Measurements from ENCODE around the gene GRAMD2B. TPM values are rescaled to one million over a fixed set of nuclear protein-coding genes. Genes with fewer than 3 reads are reported as not detected.
A peak's percentile ranks its signal among the peaks of the same experiment; 100 is the strongest.

GRAMD2B gene
- total RNA-seq, 1 donor from 2014 or later, result 11.0 TPM

DNA sequence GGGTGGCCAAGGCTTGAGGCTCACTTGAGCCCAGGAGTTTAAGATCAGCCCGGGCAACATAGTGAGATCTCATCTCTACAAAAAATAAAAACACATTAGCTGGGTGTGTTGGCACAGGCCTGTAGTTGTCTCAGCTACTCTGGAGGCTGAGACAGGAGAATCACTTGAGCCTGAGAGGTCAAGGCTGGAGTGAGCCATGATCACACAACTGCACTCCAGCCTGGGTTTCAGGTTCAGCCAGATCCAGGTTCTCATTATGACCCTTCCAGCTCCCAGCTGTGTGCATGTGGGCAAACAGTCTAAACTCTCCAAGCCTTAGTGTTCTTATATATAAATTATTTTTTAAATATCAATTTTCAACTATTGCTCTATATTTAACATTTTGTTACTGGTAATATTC lies 103.9 kb downstream of the GRAMD2B start:
- DNase-seq (ENCODE audit: low spot score), result no peak
- H3K4me3 Mint-ChIP-seq, result no peak overlapping the region
- H3K9me3 ChIP-seq (ENCODE audit: low read depth), result no peaks in the 10 kb centered on the region
- H3K36me3 Mint-ChIP-seq, result no peaks in the 10 kb centered on the region
- peaks cover 10% of the 10 kb centered on the region for H3K9me3 Mint-ChIP-seq
- H2AFZ ChIP-seq (replicated peaks), result no peak overlapping the region
- peaks cover 23% of the 10 kb centered on the region for H3K4me1 Mint-ChIP-seq
- TF ChIP-seq EZH2phosphoT487 (IDR thresholded peaks at IDR 0.05), result no peak
- TF ChIP-seq, protein P1, sequence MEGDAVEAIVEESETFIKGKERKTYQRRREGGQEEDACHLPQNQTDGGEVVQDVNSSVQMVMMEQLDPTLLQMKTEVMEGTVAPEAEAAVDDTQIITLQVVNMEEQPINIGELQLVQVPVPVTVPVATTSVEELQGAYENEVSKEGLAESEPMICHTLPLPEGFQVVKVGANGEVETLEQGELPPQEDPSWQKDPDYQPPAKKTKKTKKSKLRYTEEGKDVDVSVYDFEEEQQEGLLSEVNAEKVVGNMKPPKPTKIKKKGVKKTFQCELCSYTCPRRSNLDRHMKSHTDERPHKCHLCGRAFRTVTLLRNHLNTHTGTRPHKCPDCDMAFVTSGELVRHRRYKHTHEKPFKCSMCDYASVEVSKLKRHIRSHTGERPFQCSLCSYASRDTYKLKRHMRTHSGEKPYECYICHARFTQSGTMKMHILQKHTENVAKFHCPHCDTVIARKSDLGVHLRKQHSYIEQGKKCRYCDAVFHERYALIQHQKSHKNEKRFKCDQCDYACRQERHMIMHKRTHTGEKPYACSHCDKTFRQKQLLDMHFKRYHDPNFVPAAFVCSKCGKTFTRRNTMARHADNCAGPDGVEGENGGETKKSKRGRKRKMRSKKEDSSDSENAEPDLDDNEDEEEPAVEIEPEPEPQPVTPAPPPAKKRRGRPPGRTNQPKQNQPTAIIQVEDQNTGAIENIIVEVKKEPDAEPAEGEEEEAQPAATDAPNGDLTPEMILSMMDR (IDR thresholded peaks at IDR 0.05), result no peak
- TF ChIP-seq EZH2 (IDR thresholded peaks at IDR 0.05), result no peak
- H3K4me3 ChIP-seq, result no peak overlapping the region
- H3K27ac ChIP-seq, result no peak overlapping the region
- no peak overlapping the region for H3K9ac ChIP-seq
- peaks cover 2% of the 10 kb centered on the region for H3K27me3 Mint-ChIP-seq (ENCODE audit: insufficient read depth, low read depth)
- no peak overlapping the region for H3K4me2 ChIP-seq
- no peaks in the 10 kb centered on the region for H4K20me1 ChIP-seq (ENCODE audit: low read depth)
- no peaks in the 10 kb centered on the region for H3K27me3 ChIP-seq
- no peak overlapping the region for H3K27ac Mint-ChIP-seq
- H3F3A ChIP-seq (ENCODE audit: low read depth), result no peaks in the 10 kb centered on the region
- H3K79me2 ChIP-seq (ENCODE audit: low read depth), result no peaks in the 10 kb centered on the region
- H3K36me3 ChIP-seq, result no peaks in the 10 kb centered on the region
- peaks cover 9% of the 10 kb centered on the region for H3K4me1 ChIP-seq

DNA sequence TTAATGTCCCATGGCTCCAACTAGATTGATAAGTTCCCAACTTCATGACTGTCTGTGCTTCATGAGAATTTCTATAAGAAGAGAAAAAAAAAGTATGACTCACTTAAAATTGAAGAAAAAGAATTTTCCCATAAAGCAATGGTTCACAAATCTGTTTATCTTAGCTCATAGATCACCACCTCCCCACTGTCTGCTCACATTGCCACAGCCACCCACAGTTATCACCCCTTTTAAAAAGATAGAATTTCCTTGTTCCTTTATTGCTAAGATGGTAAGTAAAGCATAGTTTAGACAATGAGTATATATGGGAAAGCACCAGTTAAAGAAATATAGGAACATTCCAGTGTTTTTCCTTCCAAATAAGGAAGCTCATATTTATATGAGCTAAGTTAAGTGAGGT lies 104.7 kb downstream of the GRAMD2B start:
- Histone ChIP-seq H3K4me2 (no peak overlapping the region), H4K20me1 (ENCODE audit: low read depth) (no peaks in the 10 kb centered on the region), H3K9ac (no peak overlapping the region), H3F3A (ENCODE audit: low read depth) (no peaks in the 10 kb centered on the region), H3K27me3 (no peaks in the 10 kb centered on the region), H3K4me3 (no peak overlapping the region), H2AFZ (replicated peaks) (no peak overlapping the region), H3K79me2 (ENCODE audit: low read depth) (no peaks in the 10 kb centered on the region), H3K27ac (no peak overlapping the region), H3K4me1 (peaks cover 9% of the 10 kb centered on the region), H3K9me3 (ENCODE audit: low read depth) (no peaks in the 10 kb centered on the region), H3K36me3 (no peaks in the 10 kb centered on the region)
- no peak for TF ChIP-seq EZH2 (IDR thresholded peaks at IDR 0.05)
- no peak for TF ChIP-seq EZH2phosphoT487 (IDR thresholded peaks at IDR 0.05)
- TF ChIP-seq, protein P1 (IDR thresholded peaks at IDR 0.05), result no peak
- H3K4me1 Mint-ChIP-seq, result peaks cover 25% of the 10 kb centered on the region
- H3K27ac Mint-ChIP-seq, result no peak overlapping the region
- no peak overlapping the region for H3K4me3 Mint-ChIP-seq
- peaks cover 2% of the 10 kb centered on the region for H3K27me3 Mint-ChIP-seq (ENCODE audit: insufficient read depth, low read depth)
- no peak for DNase-seq (ENCODE audit: low spot score)
- H3K36me3 Mint-ChIP-seq, result no peaks in the 10 kb centered on the region
- peaks cover 10% of the 10 kb centered on the region for H3K9me3 Mint-ChIP-seq

- peaks cover 9% of the 10 kb centered on the region for H3K4me1 ChIP-seq
- no peak overlapping the region for H3K4me2 ChIP-seq
- no peaks in the 10 kb centered on the region for H3K36me3 ChIP-seq
- H3F3A ChIP-seq (ENCODE audit: low read depth), result no peaks in the 10 kb centered on the region
- no peak for DNase-seq (ENCODE audit: low spot score)
- no peak overlapping the region for H3K4me3 ChIP-seq
- Mint-ChIP-seq H3K27me3 (ENCODE audit: insufficient read depth, low read depth) (peaks cover 5% of the 10 kb centered on the region), H3K4me3 (no peak overlapping the region), H3K4me1 (peaks cover 17% of the 10 kb centered on the region), H3K36me3 (no peaks in the 10 kb centered on the region), H3K27ac (peak overlapping the region; percentile 30), H3K9me3 (peaks cover 10% of the 10 kb centered on the region)
- no peaks in the 10 kb centered on the region for H3K79me2 ChIP-seq (ENCODE audit: low read depth)
- TF ChIP-seq EZH2 (IDR thresholded peaks at IDR 0.05) (no peak), EZH2phosphoT487 (IDR thresholded peaks at IDR 0.05) (no peak)
- TF ChIP-seq, protein P1 (IDR thresholded peaks at IDR 0.05), result no peak
- H3K9ac ChIP-seq, result no peak overlapping the region
- H3K27me3 ChIP-seq, result no peaks in the 10 kb centered on the region
- H4K20me1 ChIP-seq (ENCODE audit: low read depth), result no peaks in the 10 kb centered on the region
- no peaks in the 10 kb centered on the region for H3K9me3 ChIP-seq (ENCODE audit: low read depth)
- peak overlapping the region; percentile 19 for H2AFZ ChIP-seq (replicated peaks)
- H3K27ac ChIP-seq, result peak overlapping the region; percentile 47
Observed at GRCh38 chr5:126531543-126532120, 108.4 kb downstream of the GRAMD2B start.
